HuH-7 (cell line): ENCODE results near the gene ARL15.

Source experiments
- DNase-seq: peaks from one replicate; pipeline ENCODE4 v3.0.0; 2011; ENCODE audit warnings: low spot score

Gene ARL15

GRCh38 chr5:54156577-54156976 lies 153.8 kb downstream of the ARL15 start:
- DNase-seq: no peak

DNA sequence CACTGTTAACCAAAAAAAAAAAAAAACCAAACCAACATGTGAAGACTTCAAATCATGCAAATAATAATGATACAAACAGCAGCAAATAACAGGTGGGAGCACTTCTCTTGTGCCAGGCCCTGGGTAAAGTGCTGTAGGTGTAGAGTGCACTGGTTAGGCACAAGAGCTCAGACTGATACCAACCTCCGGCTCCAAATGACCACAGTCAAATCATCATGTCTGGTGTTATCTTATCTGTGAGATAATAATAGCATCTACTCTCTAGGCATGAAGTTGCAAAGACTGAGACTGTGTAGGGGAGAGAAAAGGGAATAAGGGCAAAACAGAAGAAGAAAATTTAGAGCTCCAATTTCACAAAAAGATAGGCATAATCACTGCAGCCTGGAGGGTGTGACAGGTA lies 159.5 kb downstream of the ARL15 start:
- no peak for DNase-seq

DNA sequence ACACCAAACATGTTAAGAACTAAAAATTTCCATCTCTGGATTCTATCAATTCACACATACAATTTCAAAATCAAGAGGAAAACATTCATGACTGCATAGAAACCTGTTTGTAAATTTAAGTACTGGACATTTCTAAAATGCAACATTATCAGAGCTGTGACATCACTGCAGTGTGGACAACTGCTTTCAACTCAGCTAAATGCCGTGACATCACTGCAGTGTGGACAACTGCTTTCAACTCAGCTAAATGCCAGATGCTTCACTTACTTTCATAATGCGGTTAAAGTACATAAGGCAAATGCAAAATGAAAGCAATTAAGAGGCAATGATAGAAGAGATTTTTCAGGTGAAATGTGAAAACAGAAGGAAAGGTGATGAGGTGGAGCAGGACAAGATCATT lies 161.5 kb downstream of the ARL15 start:
- DNase-seq: no peak

GRCh38 chr5:54148067-54148845 lies 162.1 kb downstream of the ARL15 start:
- DNase-seq: no peak

DNA sequence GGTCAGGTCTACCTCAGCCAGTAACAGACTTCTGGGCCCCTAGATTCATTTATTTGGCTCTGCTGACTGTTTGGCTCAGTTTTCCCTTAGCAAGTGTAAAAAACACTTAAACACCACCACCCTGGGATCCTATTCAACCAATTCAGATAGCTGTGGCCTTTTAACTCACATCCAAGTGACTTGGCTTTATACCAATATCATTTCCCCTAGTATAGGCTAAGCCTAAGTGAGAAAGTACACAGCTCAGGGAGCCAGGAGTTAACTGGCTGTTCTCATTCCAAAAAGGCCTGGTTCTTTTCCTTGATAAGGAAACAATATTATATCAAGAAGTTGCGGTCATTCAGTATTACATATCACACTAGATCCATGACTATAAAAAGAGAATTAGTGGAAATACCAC lies 163.5 kb downstream of the ARL15 start:
- no peak for DNase-seq

DNA sequence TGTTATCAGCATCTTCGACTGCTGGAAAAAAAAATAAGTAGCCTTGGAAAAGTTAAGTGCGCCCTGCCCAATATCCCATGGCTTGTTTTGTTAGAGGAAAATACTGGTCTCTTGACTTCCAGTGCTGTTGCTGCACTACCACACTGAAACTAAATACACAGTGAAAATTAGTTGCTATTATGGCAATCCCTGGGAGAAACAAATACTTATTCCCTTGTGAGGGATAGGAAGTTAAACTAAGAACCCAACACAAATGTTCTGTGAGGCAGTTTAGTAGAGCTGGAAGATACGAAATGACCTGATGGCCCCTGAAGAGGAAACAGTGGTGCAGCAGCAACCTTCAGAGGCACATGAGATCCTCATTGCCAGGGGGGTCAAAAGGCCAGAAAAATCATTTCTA lies 164.0 kb downstream of the ARL15 start:
- no peak for DNase-seq

DNA sequence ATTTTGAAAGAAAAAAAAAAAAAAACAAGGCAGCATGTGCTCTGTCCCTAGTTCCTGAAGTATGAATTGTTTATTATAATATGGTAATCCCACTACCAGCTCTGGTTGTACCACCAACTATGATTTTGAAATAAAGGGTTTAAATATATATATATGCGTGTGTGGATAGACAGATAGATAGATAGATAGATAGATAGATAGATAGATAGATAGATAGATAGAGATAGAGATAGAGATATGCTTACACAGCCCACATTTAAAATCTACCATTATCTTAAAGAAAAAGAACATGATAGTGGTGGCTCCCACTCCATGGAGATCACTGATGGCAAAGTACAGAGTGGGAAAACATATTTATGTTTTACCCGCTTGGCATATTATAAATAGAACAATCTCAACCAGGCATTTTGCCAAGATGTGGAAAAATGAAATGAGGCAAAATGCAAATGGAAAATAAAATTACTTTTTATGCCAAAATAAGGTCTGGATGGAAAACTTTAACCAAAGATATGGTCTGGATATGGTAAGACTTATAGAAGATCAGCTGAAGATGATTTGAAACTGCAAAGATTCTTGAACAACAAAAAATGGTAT lies 170.0 kb downstream of the ARL15 start:
- DNase-seq: no peak

- DNase-seq: no peak
Measured at GRCh38 chr5:54136516-54137440, 173.6 kb downstream of the ARL15 start.

GRCh38 chr5:54135042-54135441 lies 175.3 kb downstream of the ARL15 start:
- DNase-seq: no peak

DNA sequence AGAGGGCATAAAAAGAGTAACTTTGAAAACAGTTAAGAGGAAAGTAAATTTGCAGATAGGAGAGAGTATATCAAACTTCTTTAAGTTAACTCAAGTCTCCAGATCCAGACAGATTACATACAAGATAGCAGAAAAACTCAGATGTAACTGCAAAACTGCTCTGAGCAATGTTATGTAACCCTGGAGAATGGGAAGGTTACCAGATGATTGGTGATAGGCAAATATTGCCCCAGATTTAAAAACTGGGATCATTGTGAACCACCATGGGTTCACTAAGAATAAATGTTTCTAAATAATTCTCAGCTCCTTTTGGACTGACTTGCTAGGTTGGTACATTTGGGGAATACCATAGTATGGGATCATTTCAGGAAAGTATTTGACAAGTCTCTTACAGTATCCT lies 176.5 kb downstream of the ARL15 start:
- no peak for DNase-seq

DNA sequence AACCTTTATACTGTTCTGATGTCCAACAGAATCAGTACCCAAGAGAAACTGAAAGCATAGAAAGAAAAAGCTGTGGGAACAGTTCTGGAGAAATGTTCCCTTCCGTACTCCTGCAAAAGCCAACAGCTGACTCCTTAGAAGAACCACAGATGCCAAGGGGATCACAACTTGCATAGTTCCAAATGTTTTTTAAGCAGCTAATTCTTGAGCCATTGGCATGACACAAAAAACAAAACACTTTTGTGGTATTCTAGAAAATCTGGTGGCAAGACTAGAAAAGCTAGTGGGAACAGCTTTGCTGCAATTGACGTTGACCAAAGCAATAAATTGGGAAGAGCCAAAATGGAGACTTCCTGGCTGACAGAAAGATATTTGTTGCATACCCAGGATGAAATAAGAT lies 189.9 kb downstream of the ARL15 start:
- DNase-seq: no peak

DNA sequence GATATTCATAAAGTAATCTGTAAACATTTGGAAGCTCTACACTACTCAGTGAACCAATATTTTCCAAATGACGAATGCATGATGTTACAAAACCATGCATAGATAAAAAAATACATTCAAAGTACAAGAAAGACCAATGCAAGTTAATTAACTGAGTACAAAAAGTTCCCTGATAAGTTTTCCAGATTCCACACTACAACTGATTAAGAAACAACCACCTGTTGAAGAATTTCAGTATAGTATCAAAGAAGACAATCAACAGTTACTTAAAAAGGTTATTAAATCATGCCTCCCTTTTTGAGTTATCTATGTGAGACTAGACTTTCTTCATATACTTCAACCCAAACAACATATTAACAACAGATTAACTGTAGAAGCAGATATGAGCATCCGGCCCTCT lies 192.4 kb downstream of the ARL15 start:
- no peak for DNase-seq

DNA sequence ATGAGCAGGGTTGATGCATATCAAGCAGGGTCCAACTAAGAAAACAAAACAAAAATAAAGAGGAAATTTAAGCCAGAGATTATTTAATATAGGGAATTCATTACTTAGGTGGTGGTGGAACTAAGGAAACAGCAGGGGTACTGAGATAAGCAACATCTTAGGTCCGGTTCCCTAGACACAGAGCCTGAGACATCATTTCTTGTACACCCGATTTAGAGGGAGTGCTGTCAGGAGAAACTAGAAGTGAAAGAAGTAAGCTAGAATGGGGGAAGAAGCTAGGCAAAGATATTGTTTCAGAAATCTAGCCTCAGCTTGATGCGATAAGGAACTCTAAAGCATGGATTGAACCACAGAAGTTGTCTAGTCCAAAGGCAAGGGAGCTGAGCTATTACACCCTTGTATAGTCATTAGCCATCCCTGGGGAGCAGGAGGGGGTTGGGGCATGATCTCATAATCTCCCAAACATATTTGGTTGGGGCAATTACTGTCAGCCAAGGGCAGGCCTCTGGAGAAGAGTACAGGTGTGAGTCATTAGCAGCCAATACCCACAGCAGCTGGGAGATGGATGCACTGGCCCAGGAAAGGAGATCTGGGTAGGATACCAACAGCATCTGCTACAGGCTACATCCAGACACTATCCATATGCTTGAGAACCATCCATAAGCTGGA lies 194.5 kb downstream of the ARL15 start:
- DNase-seq: no peak

DNA sequence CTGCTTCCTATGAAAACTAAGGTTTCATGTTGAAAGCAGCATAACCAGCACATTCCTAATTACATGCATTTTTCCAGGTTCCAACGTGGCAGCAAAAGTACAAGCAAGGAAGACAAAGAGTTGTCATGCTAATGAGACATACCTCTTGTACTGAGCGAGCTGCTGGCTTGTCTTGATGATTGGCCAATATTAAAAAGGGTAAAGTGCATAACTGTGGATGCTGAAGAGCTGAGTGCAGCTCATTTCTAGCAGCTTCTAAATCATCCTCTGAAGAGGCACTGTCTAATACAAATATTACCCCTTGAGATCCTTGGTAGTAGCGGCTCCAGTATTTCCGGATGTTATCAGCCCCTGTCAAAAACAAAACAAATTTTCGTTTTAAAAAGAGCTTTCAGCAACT lies 197.3 kb downstream of the ARL15 start:
- DNase-seq: no peak

DNA sequence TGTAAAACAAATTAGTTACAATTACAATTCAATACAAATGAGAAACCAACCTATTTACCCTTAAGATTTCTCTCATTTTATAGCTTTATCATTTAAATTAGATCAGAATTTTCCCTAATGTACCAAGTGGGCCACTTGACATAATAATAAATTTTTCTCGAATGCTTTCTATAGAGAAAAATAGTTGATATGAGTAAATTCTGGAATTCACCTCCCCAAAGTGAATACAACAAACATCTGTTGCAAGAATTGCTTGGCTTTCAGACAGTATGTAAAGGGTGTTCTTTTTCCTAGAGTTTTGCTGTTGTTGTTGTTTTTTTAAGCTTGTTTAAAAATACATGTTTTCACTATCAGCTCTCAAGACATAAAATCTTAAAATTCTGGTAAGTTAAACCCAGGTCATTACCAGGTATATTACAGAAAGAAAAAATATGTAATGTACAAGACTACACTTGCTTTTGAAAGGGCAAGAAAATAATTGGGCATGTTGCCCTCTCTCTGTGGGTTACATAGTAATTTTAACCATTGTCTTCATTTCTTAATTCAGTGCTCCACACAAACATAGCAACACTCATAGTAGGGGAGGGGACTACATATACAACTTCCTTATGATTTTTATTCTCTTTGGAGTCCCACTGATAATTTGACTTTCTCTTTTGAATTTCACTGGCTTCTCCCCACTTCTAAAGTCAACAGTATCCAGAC lies 200.6 kb downstream of the ARL15 start:
- DNase-seq: no peak

GRCh38 chr5:54108136-54108535 lies 202.2 kb downstream of the ARL15 start:
- no peak for DNase-seq

DNA sequence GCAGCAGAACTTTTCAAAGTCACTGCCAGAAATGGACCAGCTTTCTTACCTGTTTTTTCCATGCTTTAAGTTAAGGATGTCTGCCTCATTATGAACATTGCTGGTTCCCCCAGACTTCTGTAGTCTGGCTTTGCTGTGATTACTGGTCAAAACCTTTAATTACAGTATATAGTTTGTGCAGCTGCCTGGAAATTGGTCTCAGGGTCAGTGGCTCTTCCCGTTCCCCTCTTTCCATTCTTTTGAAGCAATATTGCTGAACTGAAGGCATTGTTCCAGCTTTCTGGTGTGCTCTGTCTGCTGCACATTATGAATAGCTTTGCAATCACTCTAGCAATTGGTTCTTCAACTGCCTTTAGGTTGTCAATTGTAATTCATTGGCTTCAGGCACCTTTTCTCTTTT lies 206.5 kb downstream of the ARL15 start:
- DNase-seq: no peak

DNA sequence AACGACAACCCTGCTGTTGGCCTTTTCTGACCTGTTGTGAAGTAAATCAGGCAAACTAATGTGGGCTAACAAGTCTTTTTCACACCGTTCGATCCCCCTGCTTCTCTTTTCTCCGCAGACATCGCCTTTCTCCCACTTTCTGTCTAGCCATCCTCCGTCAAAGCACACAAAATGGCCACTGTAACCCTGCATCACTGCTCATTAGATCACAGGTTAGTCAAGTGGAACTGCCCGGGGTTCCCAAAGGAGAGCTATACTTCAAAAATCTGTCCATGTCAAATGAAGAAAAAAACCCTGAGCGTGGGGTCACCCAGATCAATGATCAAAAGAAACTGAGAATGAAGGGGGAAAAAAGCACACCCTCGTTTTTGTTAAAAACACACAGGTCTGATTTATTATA lies 212.1 kb downstream of the ARL15 start:
- no peak for DNase-seq

DNA sequence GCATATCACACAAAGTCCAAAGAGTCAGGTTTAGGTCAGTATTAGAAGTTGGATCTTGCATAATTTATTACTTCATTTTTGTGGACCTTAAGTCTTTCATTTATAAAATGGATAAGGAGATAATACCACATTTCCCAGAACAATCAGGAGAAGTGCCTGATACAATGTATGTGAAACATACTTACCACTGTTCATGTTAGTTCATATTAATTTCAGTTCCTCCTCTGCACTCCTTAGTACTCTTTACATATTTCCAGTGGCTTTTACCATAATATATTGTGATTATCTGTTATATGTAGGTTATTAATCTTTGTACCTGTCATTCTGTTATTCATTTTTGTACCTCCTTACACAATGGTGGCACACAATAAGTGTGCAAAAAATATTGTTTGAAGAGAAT lies 214.4 kb downstream of the ARL15 start:
- DNase-seq: no peak

DNA sequence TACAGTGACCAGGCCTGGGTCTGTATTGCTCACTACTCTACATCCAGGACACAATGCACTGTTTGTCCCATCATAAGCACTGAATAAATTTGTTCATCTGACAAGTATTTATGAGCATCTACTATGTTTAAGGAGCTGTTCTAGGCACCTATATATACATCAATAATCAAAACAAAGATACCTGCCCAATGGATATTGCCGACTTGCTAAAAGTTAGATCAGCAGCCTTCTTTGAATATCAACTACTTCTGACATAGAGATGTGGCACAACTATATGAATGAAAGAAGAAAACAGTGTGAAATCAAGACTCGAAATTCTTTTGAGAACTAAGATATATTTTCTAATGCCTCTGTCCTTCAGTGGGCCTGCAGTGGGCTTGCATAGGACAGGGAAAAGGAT lies 215.7 kb downstream of the ARL15 start:
- DNase-seq: no peak

DNA sequence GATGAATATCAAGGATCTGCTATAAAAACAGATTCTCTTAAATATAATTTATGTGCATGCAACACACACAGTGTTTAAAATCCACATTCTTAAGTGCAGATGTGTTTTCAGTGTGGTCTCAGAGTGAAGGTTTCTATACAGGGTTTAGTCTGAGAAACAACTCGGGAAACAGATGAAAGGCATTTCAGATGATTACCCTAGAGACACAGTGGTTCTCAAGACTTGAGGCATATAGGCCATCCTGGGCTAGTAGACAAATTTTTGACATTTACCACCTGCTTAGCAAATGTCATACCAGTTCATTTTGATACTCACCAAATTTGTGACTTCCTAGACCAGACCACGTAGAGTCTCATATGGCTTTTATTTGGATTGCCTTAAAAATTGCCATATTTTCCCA lies 216.5 kb downstream of the ARL15 start:
- DNase-seq: no peak

DNA sequence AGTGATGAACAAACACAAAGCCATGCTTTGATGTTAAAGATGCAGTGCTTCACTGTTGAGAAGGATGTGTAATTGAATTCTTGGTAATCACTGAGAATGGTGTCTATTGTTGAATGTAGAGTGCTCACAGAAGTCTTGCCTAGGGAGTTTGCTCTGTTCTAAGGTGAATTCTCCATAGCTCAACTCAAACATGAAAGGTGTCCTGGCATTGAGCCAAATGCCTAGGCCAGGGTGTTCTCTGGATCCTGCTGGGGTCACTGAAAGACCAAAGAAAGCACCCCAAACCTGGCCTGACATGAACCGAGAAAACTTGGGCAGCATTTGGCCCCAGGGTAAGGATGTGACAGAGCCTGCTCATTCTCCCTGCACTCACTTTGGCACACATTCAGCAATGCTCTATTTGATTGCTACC lies 217.3 kb downstream of the ARL15 start:
- no peak for DNase-seq
